ENCODE measurements around the gene STK31. TPM values are rescaled to one million over a fixed set of nuclear protein-coding genes. Genes with fewer than 3 reads are reported as not detected.
"Not testable (repeated sequence)": the region's sequence is repeated elsewhere in the genome, so short reads cannot be mapped to it uniquely, and the experiment has no call there.

The STK31 gene
- total and polyA plus RNA-seq, 2 experiments from 2014 or later: 0.06 to 0.10 TPM

GRCh38 chr7:23864973-23865372 is 155.0 kb downstream of the STK31 start:
- Histone ChIP-seq H3K9me2 (replicated peaks; ENCODE audit: insufficient read depth) (no peaks in the 10 kb centered on the region), H2AFZ (no peak overlapping the region), H3K79me2 (no peaks in the 10 kb centered on the region), H3K4me1 (ENCODE audit: insufficient read depth) (no peaks in the 10 kb centered on the region), H3K36me3 (replicated peaks; ENCODE audit: insufficient read depth, low read depth) (no peaks in the 10 kb centered on the region), H3K27me3 (no peaks in the 10 kb centered on the region), H3K4me3 (no peak overlapping the region), H4K20me1 (ENCODE audit: insufficient read depth, poor library complexity, severe bottlenecking) (no peaks in the 10 kb centered on the region), H3K4me2 (no peak overlapping the region), H3K9me3 (ENCODE audit: low read depth) (no peaks in the 10 kb centered on the region), H3K27ac (no peak overlapping the region)
- TF ChIP-seq EZH2phosphoT487 (IDR thresholded peaks at IDR 0.05; ENCODE audit: low read depth, severe bottlenecking, unreplicated experiment) (no peak), EZH2 (IDR thresholded peaks at IDR 0.05; ENCODE audit: borderline replicate concordance) (no peak)
- TF ChIP-seq, protein P1, sequence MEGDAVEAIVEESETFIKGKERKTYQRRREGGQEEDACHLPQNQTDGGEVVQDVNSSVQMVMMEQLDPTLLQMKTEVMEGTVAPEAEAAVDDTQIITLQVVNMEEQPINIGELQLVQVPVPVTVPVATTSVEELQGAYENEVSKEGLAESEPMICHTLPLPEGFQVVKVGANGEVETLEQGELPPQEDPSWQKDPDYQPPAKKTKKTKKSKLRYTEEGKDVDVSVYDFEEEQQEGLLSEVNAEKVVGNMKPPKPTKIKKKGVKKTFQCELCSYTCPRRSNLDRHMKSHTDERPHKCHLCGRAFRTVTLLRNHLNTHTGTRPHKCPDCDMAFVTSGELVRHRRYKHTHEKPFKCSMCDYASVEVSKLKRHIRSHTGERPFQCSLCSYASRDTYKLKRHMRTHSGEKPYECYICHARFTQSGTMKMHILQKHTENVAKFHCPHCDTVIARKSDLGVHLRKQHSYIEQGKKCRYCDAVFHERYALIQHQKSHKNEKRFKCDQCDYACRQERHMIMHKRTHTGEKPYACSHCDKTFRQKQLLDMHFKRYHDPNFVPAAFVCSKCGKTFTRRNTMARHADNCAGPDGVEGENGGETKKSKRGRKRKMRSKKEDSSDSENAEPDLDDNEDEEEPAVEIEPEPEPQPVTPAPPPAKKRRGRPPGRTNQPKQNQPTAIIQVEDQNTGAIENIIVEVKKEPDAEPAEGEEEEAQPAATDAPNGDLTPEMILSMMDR (IDR thresholded peaks at IDR 0.05; ENCODE audit: poor library complexity): no peak
- no peak for DNase-seq (ENCODE audit: low spot score)
- WGBS (ENCODE audit: low lambda C conversion rate, missing lambda C conversion rate): 64% methylated on average over 3 of the region's 3 CpGs

- 77% methylated on average over 1 of the region's 1 CpG for WGBS (ENCODE audit: low lambda C conversion rate, missing lambda C conversion rate)
- H3K4me3 ChIP-seq: no peak overlapping the region
- no peaks in the 10 kb centered on the region for H3K4me1 ChIP-seq (ENCODE audit: insufficient read depth)
- H3K27ac ChIP-seq: no peak overlapping the region
- H2AFZ ChIP-seq: no peak overlapping the region
- no peaks in the 10 kb centered on the region for H3K27me3 ChIP-seq
- no peak for DNase-seq (ENCODE audit: low spot score)
- H3K36me3 ChIP-seq (replicated peaks; ENCODE audit: insufficient read depth, low read depth): no peaks in the 10 kb centered on the region
- TF ChIP-seq EZH2phosphoT487 (IDR thresholded peaks at IDR 0.05; ENCODE audit: low read depth, severe bottlenecking, unreplicated experiment): no peak
- TF ChIP-seq EZH2 (IDR thresholded peaks at IDR 0.05; ENCODE audit: borderline replicate concordance): no peak
- TF ChIP-seq, protein P1 (IDR thresholded peaks at IDR 0.05; ENCODE audit: poor library complexity): no peak
- no peaks in the 10 kb centered on the region for H3K9me3 ChIP-seq (ENCODE audit: low read depth)
- H3K4me2 ChIP-seq: no peak overlapping the region
- no peaks in the 10 kb centered on the region for H3K79me2 ChIP-seq
- H3K9me2 ChIP-seq (replicated peaks; ENCODE audit: insufficient read depth): no peaks in the 10 kb centered on the region
- no peaks in the 10 kb centered on the region for H4K20me1 ChIP-seq (ENCODE audit: insufficient read depth, poor library complexity, severe bottlenecking)
These were observed 163.3 kb downstream of the STK31 start for GRCh38 chr7:23873306-23873705.

DNA sequence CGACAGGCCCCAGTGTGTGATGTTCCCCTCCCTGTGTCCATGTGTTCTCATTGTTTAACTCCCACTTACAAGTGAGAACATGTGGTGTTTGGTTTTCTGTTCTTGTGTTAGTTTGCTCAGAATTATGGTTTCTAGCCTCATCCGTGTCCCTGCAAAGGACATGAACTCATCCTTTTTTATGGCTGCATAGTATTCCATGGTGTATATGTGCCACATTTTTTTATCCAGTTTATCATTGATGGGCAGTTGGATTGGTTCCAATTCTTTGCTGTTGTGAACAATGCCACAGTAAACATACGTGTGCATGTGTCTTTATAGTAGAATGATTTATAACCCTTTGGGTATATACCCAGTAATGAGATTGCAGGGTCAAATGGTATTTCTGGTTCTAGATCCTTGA is 166.5 kb downstream of the STK31 start:
- 90% methylated on average over 3 of the region's 3 CpGs for WGBS (ENCODE audit: low lambda C conversion rate, missing lambda C conversion rate)
- H3K36me3 ChIP-seq (replicated peaks; ENCODE audit: insufficient read depth, low read depth); H3K4me3 ChIP-seq; H2AFZ ChIP-seq; H3K79me2 ChIP-seq; DNase-seq (ENCODE audit: low spot score); H4K20me1 ChIP-seq (ENCODE audit: insufficient read depth, poor library complexity, severe bottlenecking); H3K9me3 ChIP-seq (ENCODE audit: low read depth); H3K27me3 ChIP-seq; H3K9me2 ChIP-seq (replicated peaks; ENCODE audit: insufficient read depth); H3K27ac ChIP-seq; H3K4me1 ChIP-seq (ENCODE audit: insufficient read depth); H3K4me2 ChIP-seq: not testable (repeated sequence)

Other genes starting within 250 kb of the STK31 start
- 73.1 and 75.7 TPM in 2 replicates for gene IGF2BP3, start 239.7 kb upstream of the STK31 start, total RNA-seq
- gene IGF2BP3, start 239.7 kb upstream of the STK31 start, polyA plus RNA-seq: 28.9 and 31.1 TPM in 2 replicates
- gene TRA2A, start 178.2 kb upstream of the STK31 start, total RNA-seq: 41.0 and 57.2 TPM in 2 replicates
- gene TRA2A, start 178.2 kb upstream of the STK31 start, polyA plus RNA-seq: 55.4 and 57.1 TPM in 2 replicates
- gene CCDC126, start 112.8 kb upstream of the STK31 start, total RNA-seq: 29.9 and 33.7 TPM in 2 replicates
- 19.4 and 19.7 TPM in 2 replicates for gene CCDC126, start 112.8 kb upstream of the STK31 start, polyA plus RNA-seq
- gene FAM221A, start 30.0 kb upstream of the STK31 start, total RNA-seq: 14.4 and 17.5 TPM in 2 replicates
- gene FAM221A, start 30.0 kb upstream of the STK31 start, polyA plus RNA-seq: 9.2 and 10.2 TPM in 2 replicates